CMK (cell line): ENCODE measurements around the gene DNAH5.

ENCODE experiments used
- DNase-seq: peaks from one replicate; pipeline ENCODE4 v3.0.0-alpha.2; 2010; ENCODE audit warnings: low read depth

DNAH5 gene

DNA sequence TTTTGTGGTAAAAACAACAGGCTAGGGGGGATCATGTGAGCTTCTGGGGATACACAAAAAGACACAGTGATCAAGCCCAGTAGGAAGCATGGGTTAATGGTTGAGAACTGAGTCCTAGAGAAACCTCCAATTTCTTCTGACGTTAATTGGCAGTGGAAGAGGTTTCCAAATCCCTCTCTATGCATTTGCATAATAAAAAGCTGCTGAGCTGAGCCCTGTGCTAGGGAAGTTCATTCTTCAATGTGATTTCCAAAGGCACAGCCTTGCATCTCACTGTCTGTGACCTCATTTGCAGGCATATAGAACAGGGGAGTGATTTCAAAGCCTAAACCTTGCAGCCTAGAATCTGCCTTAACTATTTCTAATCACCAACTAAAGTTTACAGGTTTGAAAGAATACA lies 812 bp downstream of the DNAH5 start:
- DNase-seq: no peak

DNA sequence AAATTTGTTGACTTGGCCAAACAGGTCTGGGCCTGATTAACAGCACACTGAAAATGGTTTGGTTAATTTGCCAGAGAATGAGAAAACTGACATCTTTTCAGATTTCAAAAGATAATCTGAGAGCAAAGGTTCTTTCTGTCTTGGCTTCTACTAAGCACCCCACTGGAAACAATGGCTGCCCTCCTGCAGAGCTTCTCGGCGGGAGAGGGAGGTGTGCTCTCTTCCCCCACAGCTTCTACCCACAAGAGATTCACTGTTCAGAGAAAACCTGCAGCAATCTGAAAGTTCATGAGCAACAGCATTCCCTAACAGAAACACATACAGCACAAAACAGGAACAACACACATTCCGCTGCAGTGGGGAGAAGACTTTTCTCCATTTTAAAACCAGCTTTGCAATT lies 3.0 kb downstream of the DNAH5 start:
- DNase-seq: no peak

DNA sequence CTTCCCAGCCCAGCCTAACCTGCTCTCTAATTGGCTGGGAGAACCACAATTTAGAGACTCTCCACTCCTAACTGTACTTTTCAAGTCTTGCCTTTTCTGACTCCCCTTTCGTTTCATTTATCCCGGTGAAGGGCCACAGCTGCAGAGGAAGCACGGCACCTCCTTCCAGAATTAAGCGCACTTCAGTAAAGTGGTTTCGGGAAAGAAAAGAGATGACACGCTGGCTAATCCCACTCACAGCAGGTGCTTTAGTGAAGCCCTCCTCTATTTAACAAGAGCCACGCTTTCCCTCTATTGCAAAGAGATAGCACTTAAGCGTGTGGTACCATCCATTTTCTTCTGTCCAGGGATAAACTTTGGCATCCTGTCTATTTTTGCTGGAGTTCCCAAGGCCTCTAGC lies 4.8 kb downstream of the DNAH5 start:
- DNase-seq: no peak

DNA sequence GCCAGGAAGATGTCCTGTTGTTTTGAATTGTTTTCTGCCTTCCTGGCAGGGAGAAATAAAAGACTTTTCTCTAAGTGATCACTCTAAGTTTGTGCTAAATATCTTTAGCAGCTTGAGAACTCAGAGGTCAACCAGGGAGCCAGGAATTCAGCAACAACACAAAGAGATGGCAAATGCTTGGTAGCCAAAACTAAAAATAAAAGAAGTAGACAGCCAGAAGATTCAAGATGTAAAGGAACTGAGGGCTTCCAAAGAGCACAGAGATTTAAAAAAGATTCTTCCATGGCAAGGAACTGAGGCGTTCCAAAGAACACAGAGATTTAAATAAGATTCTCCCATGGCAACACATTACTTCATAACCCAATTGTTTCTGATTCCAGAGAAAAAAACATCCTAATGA lies 9.6 kb downstream of the DNAH5 start:
- DNase-seq: no peak

DNA sequence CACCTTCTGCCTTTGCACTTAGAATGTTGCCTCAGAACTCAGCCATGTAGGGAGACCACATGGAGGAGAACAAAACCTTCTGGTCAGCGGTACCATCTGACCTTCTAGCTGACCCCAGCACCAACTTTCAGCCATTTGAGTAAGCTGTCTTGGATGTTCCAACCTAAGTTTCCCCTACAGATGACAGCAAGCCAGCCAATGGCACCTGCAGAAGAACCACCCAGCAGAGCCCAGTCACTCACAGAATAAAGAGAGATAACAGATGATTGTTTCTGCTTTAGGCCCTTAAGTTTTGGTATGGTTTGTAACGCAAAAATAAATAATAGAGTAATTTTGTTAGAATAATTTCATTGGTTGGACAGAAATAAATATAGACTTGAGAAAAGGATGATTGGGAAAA lies 10.4 kb downstream of the DNAH5 start:
- no peak for DNase-seq

DNA sequence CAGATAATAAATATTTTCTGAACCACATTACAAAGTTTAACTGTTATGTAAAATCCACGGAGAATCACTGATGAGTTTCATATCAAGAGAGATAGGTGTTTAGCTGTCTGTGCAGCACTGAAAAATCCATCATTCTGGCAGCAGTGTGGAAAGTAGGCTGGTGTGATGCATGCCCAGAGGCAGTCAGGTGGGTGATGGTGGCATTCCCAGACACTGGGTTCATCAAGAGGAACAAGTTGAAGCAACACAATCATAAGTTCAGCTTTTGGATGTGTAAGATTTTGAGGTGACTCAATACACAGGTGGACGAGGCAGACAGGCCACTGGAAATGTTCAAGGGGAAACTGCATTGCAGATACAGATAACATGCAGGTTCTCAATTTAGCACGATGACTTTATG lies 11.9 kb downstream of the DNAH5 start:
- no peak for DNase-seq

DNA sequence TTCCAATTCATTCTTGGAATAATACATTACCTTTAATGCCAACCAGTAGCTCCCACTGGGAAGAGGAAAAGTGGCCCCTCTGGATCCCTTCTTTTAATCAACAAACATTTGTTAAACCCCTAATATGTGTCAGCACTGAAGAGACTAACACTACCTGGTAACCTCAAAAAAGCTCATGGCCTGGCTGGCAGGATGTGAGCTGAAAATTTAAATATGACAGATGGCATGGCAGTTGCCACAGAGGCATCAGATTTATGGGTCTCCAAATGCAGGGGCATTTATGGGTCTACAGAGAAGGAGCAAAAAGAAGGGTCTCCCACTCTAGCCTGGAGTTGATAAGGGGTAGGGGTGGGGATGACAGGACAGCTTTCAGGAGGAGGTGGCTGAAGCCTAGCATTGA lies 12.5 kb downstream of the DNAH5 start:
- DNase-seq: no peak

DNA sequence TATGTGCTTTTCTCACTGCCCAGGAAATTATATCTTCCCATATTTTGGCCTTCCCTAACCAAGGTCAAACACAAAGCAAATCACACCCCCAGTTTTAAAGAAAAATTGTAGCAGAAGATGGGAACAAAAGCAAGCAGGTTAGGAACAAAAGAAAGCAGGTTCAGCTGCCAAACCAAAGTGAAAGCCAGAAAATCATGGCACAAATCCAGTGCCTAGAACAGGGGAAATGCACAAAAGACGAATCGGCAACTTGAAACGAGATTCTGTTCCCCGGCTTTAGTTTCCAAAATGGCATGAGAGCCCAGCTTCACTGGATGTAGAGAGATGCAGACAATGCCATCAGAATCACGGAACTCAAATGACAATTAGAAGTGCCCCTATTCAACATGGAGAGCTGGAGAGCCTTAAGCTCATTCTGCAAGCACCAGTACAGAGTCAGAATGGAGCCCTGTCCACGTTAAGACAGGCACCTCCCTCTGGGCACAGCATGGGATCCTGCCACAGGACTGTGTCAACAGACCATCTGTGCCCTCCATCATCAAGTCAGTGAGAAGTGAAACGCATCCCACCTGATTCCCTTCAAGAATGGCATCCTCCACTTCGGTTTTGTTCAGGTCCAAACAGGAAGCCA lies 13.8 kb downstream of the DNAH5 start:
- no peak for DNase-seq

DNA sequence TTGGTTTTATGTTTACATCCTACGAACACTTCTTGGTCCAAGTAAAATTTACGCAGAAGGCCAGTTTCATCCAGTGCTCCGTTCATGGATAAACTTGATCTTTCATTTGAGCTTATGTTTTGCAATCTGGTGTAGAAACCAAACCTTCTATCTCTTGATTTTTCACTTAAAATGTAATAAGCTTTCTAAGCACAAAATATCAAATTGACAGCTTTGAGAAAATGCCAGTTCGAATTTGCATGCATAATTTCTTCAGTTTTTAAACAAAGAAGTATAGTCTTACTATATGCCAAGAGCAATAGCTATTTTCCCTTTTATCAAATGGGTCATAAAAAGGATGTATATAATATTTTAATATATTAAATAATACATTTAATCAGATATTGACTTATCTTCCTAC lies 17.8 kb downstream of the DNAH5 start:
- DNase-seq: no peak

DNA sequence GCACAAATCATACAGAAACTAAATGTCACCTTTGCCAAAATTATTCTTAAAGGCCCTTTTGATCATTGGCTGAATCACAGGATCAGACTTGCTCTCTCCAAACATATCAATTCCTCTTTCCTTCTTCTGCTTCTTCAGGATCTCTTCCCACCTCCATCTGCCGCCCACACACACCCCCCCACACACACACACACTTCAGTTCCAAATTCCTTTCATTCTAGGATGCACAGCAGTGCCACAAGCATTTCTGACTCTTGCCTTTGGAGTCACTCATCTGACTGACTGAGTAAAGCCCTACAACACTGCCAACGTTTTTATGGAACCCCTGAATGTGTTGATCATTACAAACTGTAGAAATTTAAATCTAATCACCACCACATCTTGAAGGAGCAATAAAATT lies 22.9 kb downstream of the DNAH5 start:
- no peak for DNase-seq

DNA sequence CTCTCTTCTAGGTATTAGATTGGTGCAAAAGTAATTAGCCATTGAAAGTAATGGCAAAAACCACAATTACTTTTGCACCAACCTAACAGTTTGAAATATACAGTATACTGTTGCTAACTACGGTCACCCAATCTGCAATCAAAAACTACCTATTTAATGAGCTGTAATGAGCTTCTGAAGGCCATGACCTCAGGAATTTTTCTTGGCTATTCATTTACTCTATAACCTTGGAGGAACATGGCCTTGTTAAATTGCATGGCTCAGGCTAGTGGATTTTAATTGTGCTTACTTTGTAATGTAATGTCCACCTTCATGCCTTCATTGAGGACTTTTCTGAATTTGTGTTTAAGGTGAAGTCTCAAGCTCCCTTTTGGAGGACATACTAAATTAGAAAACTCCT lies 24.7 kb downstream of the DNAH5 start:
- DNase-seq: no peak

DNA sequence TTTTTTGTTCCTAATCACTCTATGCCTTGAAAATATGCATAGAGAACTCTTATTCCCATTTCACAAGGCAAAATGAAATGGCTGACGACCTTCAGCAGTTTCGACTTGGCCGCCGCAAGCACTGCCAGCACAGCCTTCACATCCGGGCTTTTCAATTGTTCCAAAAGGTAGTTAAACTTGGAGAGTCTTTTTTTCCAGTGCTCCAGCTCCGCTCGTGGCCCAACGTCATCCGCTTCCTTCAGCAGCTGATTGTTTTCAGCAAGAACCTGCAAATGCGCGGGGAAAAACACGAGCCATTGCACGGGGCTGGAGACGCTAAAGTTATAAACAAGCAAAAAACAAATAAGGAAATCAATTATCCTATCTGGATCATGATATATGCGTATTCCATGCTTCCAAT lies 25.4 kb downstream of the DNAH5 start:
- DNase-seq: no peak

DNA sequence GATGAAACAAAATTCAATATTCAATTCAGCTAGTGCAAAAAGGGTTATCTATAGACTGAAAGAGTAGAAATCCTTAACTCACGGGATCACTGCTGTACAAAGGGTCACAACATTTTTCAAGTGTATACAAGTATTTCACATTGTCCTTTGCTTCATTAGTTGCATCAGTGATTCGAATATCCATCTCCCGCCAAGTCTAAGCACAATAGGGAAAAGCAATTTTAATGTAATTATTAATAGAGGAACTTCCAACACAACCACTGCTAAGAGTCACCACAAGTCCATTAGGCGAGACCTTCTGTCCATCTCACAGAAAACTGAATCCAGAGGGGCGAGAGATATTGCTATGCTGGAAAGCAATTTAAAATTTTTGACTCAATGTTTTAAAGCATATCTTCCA lies 27.4 kb downstream of the DNAH5 start:
- DNase-seq: no peak

DNA sequence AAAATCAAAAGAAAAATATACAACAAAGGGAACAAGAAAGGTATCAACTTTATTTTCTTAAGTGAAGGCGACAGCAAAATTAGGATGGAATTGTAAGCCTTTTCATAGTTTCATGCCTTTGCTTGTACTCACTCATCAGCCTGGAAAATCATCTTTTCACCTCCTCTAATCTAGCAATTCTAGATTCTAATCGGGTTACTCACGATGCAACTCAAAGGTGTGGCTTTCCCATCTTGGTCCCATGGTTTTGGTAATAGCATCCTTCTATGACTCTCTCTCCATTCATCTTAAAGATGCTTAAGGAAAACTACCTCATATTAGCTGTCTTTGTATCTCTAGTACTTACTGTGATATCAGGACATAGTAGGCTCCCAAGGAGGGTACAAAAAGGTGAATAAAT lies 30.5 kb downstream of the DNAH5 start:
- DNase-seq: no peak

DNA sequence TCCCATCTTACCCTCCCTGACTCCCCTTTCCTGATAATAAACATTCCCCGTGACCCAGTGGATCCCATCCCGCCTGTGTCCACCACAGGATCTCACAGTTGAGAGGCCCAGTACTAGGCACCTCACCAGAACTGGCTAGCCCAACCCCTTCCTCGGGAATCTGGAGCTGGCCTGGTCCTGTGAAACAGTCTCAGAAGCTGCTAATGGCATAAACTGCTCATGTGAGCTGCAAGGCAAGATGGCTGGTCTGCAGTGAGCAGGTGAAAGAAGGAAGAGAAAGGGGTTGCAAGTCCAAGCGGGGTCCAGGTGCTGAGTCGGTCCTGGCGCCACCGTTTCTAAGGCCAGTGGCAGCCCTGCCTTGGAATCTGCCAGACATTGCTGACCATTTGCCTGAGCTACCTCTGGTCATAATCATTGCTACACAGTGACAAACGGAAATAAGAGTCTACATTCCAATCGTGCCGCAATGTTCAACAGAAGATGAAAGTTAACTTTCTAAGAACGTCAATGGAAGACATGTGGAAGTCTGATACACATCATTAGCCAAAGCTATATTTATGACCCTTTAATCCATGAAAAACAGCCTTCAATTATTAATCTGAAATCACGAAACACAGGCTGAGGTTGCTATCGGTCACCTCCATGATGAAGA lies 33.7 kb downstream of the DNAH5 start:
- no peak for DNase-seq

DNA sequence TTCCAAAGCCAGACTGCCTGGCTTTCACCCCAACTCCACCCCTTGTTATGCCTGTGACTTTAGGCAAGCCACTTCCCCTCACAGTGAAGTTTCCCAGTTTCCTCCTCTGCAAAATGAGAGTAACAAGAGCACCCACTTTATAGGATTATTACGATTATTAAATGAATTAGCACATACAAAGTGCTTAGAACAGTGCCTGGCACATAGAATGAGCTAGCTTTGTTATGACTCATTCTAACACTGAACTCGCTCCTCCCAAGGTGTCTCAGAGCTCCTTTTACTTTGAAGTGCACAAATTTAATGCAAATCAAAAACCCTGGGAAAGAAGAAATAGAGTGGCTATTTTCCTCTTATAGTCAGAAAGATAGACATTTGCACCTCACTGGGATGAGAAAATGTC lies 34.3 kb downstream of the DNAH5 start:
- DNase-seq: no peak

DNA sequence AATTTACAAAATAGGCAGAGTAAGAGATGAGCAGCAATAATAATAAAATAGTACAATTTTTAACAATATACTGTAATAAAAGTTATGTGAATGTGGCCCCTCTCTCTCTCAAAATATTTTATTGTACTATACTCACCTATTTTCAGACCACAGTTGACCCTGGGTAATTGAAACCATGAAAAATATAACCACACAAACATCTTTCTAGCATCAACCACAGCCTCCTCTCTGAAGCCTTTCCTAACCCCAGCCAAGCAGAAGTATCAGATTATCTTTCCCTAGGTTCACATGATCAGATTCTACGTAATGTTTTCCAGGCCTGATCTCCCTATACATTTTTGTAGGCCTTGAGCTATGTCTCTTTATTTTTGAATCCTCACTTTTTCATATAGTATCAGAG lies 35.2 kb downstream of the DNAH5 start:
- no peak for DNase-seq

DNA sequence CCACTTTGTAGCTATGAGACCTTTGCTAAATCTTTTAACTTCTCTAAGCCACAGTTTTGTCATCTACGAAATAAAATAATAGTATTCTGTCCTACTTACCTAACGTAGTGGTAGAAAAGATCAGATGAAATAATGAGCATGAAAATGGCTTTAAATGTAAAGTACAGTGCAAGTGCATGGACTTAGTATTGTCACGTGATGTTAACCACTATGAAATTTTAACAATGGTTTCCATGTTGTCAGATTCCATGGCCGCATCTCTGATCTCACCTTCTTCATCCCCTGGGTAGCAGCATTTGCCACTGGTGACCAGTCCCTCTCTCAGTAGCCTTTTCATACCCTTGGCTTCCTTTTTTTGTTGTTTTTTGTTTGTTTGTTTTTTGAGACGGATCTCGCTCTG lies 45.9 kb downstream of the DNAH5 start:
- DNase-seq: no peak

DNA sequence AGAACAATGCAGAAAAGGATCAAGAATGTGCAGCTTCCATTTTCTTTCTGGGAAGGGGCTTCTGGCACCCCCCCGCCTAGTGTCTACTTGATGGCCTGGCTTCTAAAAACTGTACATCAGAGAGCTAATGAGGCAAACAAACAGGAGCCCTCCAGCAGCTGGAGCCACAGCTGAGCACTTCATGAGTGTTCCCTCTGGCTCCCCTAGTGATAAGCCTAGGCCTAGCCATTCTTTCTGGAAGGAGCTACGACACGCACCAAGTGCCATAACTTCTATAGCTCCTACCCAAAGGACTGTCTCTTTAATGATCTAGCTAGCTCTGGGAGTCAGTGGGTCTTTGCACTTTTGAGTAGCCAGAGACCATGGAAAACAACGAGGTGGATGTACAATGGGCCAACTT lies 66.1 kb downstream of the DNAH5 start:
- DNase-seq: no peak

DNA sequence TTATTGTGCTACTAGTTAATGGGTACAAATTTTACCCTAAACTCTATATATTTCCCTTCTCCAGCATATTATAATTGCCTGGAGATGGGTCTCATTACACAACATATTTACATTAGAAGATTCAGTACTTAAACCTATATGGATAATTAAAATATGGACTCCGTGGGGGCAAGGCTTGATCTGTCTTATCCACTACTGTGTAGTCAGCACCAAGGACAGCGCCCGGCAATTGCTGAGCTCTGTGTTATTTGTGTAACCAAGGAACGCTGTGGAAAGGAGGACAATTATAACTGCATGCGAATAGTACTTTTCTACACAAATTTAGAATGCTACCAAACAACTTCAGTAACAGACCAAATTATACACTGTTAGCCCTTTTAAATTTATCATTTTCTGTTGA lies 77.7 kb downstream of the DNAH5 start:
- DNase-seq: peak; percentile 20

DNA sequence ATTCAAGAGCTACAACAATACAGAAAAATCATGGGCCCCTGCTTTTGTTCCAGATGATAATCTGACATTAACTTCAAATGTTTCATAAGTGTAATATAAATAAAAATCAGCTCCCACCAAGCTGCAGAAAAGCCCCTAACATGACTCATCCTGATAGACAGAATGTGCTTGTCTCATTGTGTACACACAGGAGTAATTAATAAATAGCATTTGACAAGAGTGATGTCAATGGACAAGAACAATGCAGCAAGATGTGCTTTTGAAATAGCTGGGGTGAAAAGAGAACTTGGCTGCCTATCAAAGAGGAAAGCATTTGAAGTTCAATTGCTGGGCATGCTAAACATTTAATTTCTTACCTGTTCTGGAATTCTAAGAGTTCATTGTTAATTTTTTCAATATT lies 79.2 kb downstream of the DNAH5 start:
- DNase-seq: no peak

DNA sequence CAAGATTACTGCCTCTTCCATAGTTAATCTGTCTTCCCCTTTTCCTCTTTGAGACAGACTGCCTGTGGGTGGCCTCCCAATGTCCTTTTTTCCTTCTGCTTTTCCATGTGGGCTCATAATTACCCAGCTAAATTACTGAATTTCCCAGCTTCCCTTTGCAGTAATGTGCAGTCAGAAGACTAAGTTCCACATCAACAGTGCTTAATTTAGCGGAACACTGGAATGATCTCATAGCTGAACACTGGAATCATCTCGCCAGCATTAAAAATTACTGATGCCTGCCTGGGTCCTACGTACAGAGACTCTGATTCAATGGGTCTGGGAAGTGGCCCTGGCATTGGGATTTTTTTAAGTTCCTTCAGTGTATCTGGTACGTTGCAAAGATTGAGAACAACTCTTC lies 84.3 kb downstream of the DNAH5 start:
- no peak for DNase-seq

DNA sequence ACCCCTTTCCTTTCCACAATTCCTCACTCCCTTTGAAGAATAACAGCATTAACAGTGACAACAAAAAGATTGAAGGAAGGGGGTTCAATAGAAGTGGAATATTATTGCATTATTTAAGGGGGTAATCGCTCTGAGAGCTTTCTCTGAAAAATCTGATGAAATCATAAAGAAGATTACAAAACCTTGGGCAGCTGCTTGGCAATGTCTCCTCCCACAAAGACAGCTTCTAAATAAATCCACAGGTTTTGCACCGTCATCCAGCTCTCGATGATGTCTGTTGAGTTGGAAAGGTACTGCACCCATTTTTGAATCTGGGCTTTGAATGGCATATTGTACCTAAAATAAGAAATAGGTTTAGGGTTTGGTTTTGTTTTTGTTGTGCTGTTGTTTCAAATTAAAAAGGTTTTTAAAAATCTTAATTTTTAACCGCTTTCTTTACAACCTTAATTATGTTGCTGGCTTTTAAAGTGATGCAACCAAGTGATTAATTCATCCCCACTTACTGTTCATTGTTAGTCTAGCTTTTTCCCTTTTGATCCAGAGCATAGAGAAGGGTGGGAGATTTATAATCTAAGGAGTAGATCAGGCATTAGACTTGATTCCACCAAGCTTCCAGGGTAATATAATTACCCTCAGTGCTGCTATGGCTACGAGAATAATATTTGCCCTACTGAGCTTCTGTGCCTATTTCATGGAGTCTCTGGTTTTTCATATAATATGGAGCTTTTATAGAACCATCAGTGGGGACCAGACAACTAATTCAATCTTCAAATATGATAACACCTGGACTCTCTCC lies 85.0 kb downstream of the DNAH5 start:
- DNase-seq: no peak
